ENCODE data around the gene CHCHD4.

DNA sequence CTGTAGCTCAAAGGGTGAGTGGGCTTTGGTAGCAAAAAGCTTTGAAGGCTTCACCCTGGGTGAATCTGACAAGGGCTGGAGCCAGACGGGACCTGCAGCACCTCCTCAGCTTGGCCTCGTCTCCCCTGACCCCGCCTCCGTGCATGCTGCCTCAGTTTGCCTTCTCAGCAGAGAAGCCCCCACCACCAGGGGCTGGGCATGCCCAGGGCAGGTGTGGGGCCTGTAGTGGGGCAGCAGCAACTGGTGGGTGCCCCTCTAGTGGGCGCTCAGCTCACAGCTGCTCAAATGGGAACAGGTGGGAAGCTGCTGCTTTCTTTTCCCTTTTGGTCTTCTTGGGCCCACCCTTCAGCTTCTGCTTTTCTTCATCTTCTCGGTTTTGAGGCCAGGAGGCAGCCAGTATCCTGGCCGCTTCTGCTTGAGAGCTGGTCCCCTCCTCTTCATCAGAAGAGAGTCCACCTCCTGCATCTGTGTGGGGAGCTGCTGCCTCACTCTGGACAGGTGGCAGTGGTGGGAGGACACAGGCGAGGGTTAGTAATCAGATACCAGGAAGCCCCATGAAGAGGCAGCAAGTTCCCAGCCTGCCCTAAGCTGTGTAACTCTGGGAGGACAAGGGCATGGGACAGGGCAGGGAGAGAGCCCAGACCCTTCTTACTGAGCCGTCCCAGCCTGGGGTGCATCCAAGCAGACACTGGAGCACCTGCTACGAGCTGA, 21.2 kb upstream of the CHCHD4 start:
- TF ChIP-seq, protein P1, sequence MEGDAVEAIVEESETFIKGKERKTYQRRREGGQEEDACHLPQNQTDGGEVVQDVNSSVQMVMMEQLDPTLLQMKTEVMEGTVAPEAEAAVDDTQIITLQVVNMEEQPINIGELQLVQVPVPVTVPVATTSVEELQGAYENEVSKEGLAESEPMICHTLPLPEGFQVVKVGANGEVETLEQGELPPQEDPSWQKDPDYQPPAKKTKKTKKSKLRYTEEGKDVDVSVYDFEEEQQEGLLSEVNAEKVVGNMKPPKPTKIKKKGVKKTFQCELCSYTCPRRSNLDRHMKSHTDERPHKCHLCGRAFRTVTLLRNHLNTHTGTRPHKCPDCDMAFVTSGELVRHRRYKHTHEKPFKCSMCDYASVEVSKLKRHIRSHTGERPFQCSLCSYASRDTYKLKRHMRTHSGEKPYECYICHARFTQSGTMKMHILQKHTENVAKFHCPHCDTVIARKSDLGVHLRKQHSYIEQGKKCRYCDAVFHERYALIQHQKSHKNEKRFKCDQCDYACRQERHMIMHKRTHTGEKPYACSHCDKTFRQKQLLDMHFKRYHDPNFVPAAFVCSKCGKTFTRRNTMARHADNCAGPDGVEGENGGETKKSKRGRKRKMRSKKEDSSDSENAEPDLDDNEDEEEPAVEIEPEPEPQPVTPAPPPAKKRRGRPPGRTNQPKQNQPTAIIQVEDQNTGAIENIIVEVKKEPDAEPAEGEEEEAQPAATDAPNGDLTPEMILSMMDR (conservative IDR thresholded peaks at IDR 0.05; ENCODE audit: low read depth, low read length): no peak
- no peak for TF ChIP-seq EZH2 (IDR thresholded peaks at IDR 0.05; ENCODE audit: borderline replicate concordance, low read depth, low read length, poor library complexity, severe bottlenecking)
